Measurements from ENCODE around the gene AGBL4.

DNA sequence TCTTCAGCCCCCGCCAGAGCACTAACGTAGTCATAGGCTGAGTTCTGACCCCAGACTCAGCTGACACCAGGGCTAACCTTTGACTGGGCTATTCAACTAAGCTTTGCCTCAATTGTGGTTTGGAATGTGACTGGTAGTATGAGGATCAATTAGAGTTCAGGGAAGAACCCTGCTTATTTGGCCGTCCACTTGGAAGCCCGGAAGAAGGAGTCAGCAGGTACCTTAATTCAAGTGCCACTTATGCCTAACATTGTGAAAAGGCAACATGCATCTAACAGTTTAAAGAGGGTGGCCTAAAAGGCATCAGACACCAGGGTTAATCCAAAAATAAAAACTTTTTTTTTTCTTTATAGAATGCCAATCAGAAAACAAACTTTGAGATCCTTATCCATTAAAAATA, 1339.4 kb downstream of the AGBL4 start:
- no peak for TF ChIP-seq POLR2AphosphoS5 (IDR thresholded peaks at IDR 0.05; ENCODE audit: borderline replicate concordance, low read depth, low read length)
- TF ChIP-seq EZH2 (IDR thresholded peaks at IDR 0.05): no peak
- TF ChIP-seq FOXP2 (optimal IDR thresholded peaks at IDR 0.05; ENCODE audit: control extremely low read depth, extremely low read length, insufficient read depth): no peak

All from SK-N-MC (cell line).